H1 (cell line): ENCODE measurements around the gene HECTD1. TPM values are rescaled to one million over a fixed set of nuclear protein-coding genes. Genes with fewer than 3 reads are reported as not detected.

Experiments
- CTCF ChIA-PET: fragments of 300-600 bp; sonication (Branson Sonifier 250); formaldehyde crosslinking; loops from one replicate; lab custom pipeline; 2021; ENCODE audit not compliant: partially characterized antibody; lab: Charles Lee
- POLR2A ChIA-PET: fragments of 300-600 bp; sonication (Branson Sonifier 250); formaldehyde crosslinking; loops from one replicate; lab custom pipeline; 2021; ENCODE audit warnings: inconsistent platforms; ENCODE audit not compliant: partially characterized antibody; lab: Charles Lee
- DNase-seq, 2 experiments: peaks; one replicate each; pipeline versions ENCODE4 v3.0.0 to v3.0.0-alpha.2; 2010 to 2022; ENCODE audit warnings: low spot score in 2 of 2, low read depth in 1 of 2, mixed read lengths in 1 of 2
- FAIRE-seq: peaks from 2 replicates; lab custom pipeline; 2011; peaks lifted over from hg19 to GRCh38; lab: Jason Lieb, UNC
- H2AFZ ChIP-seq: 2 replicates; pipeline ENCODE4 v1.8.1; 2012; ENCODE audit warnings: low read length, inconsistent platforms
- H2AK5ac ChIP-seq: 2 replicates; pipeline ENCODE4 v1.6.1; 2013; ENCODE audit warnings: low read depth, low read length
- H2BK120ac ChIP-seq: replicated peaks from 2 replicates; pipeline ENCODE3; 2013; ENCODE audit warnings: low read depth, low read length, inconsistent platforms
- H2BK12ac ChIP-seq: 2 replicates; pipeline ENCODE4 v1.6.1; 2013; ENCODE audit warnings: low read depth, low read length
- H2BK15ac ChIP-seq: 2 replicates; pipeline ENCODE4 v1.6.1; 2013; ENCODE audit warnings: low read length
- H2BK20ac ChIP-seq: 2 replicates; pipeline ENCODE4 v1.6.1; 2013; ENCODE audit warnings: low read length
- H2BK5ac ChIP-seq: 2 replicates; pipeline ENCODE4 v1.6.1; 2013; ENCODE audit warnings: low read depth, low read length
- H3K14ac ChIP-seq: 2 replicates; pipeline ENCODE4 v1.6.1; 2013; ENCODE audit warnings: inconsistent platforms; ENCODE audit not compliant: insufficient read length
- H3K18ac ChIP-seq: 2 replicates; pipeline ENCODE4 v1.6.1; 2013; ENCODE audit warnings: low read length; ENCODE audit errors: extremely low read depth
- H3K23ac ChIP-seq: 2 replicates; pipeline ENCODE4 v1.6.1; 2013; ENCODE audit warnings: inconsistent platforms; ENCODE audit not compliant: insufficient read length
- H3K23me2 ChIP-seq: 2 replicates; pipeline ENCODE4 v1.6.1; 2013; ENCODE audit warnings: low read depth, low read length
- H3K27ac ChIP-seq: 2 replicates; pipeline ENCODE4 v1.6.1; 2011; ENCODE audit warnings: low read depth, low read length, inconsistent platforms
- H3K27me3 ChIP-seq, 4 experiments: replicated peaks in 1 of 4; 1 replicate in 1 of 4; 2 replicates in 3 of 4; pipeline versions ENCODE4 v1.6.1 to v1.8.1; 2011 to 2013; ENCODE audit warnings: low read length in 3 of 4, mild to moderate bottlenecking in 3 of 4, inconsistent platforms in 2 of 4, mixed read lengths in 2 of 4, moderate library complexity in 1 of 4; ENCODE audit not compliant: control insufficient read depth in 3 of 4, insufficient read depth in 3 of 4; ENCODE audit errors: extremely low read depth in 1 of 4
- H3K36me3 ChIP-seq, 4 experiments: 2 replicates each; pipeline versions ENCODE4 v1.6.1 to v1.8.1; 2011 to 2013; ENCODE audit warnings: mild to moderate bottlenecking in 4 of 4, low read length in 3 of 4, moderate library complexity in 2 of 4, control low read depth in 1 of 4, inconsistent platforms in 1 of 4; ENCODE audit not compliant: insufficient read depth in 4 of 4, control insufficient read depth in 2 of 4
- H3K4ac ChIP-seq: replicated peaks from 2 replicates; pipeline ENCODE3; 2013; ENCODE audit warnings: low read length, low read depth, mixed read lengths, inconsistent platforms; ENCODE audit not compliant: insufficient read length
- H3K4me1 ChIP-seq, 4 experiments: replicated peaks in 1 of 4; 1 replicate in 1 of 4; 2 replicates in 3 of 4; pipeline versions ENCODE4 v1.6.1 to v1.8.1; 2011 to 2013; ENCODE audit warnings: low read length in 3 of 4, inconsistent platforms in 2 of 4, mixed read lengths in 1 of 4; ENCODE audit not compliant: insufficient read depth in 4 of 4, control insufficient read depth in 3 of 4
- H3K4me2 ChIP-seq, 2 experiments: 2 replicates each; pipeline versions ENCODE4 v1.6.1 to v1.8.1; 2011 to 2013; ENCODE audit warnings: low read depth in 2 of 2, low read length in 2 of 2, control low read depth in 1 of 2, inconsistent platforms in 1 of 2, mild to moderate bottlenecking in 1 of 2; ENCODE audit not compliant: insufficient read depth in 1 of 2
- H3K4me3 ChIP-seq, 4 experiments: fragments of 200-600, 300-600 bp in 1 of 4; sonication (generic), shearing (Covaris generic), sonication (Bioruptor Twin) in 1 of 4; 2 replicates each; pipeline versions ENCODE4 v1.5.1 to v1.8.1; 2011 to 2016; ENCODE audit warnings: low read length in 4 of 4, low read depth in 3 of 4, control low read depth in 2 of 4, inconsistent platforms in 2 of 4, mild to moderate bottlenecking in 2 of 4, mixed read lengths in 1 of 4, moderate library complexity in 1 of 4; ENCODE audit not compliant: insufficient read depth in 2 of 4; ENCODE audit errors: extremely low read depth in 1 of 4
- H3K56ac ChIP-seq: replicated peaks from 2 replicates; pipeline ENCODE3; 2013; ENCODE audit warnings: low read depth, mild to moderate bottlenecking, mixed read lengths, low read length, inconsistent platforms; ENCODE audit not compliant: insufficient read length
- H3K79me1 ChIP-seq: 2 replicates; pipeline ENCODE4 v1.6.1; 2013; ENCODE audit warnings: low read depth, low read length, control low read depth
- H3K79me2 ChIP-seq, 2 experiments: 2 replicates each; pipeline versions ENCODE4 v1.6.1 to v1.8.1; 2012 to 2013; ENCODE audit warnings: low read length in 2 of 2, mild to moderate bottlenecking in 2 of 2, inconsistent platforms in 1 of 2; ENCODE audit not compliant: insufficient read depth in 2 of 2, control insufficient read depth in 1 of 2
- H3K9ac ChIP-seq, 4 experiments: replicated peaks in 1 of 4; 1 replicate in 1 of 4; 2 replicates in 3 of 4; pipeline versions ENCODE4 v1.6.1 to v1.8.1; 2011 to 2013; ENCODE audit warnings: low read depth in 3 of 4, low read length in 3 of 4, control low read depth in 2 of 4, mild to moderate bottlenecking in 2 of 4, moderate library complexity in 2 of 4, inconsistent platforms in 1 of 4; ENCODE audit errors: extremely low read depth in 1 of 4
- H3K9me3 ChIP-seq, 2 experiments: 2 replicates each; pipeline versions ENCODE4 v1.6.1 to v1.8.1; 2012 to 2013; ENCODE audit warnings: mild to moderate bottlenecking in 2 of 2, moderate library complexity in 2 of 2, control low read depth in 1 of 2, inconsistent platforms in 1 of 2, low read depth in 1 of 2, low read length in 1 of 2, mixed read lengths in 1 of 2; ENCODE audit not compliant: insufficient read depth in 2 of 2
- H4K20me1 ChIP-seq, 2 experiments: replicated peaks in 1 of 2; 2 replicates each; pipeline versions ENCODE3 to v1.8.1; 2011 to 2013; ENCODE audit warnings: inconsistent platforms in 2 of 2, low read length in 2 of 2, mild to moderate bottlenecking in 1 of 2; ENCODE audit not compliant: insufficient read depth in 2 of 2, control insufficient read depth in 1 of 2
- H4K5ac ChIP-seq: 2 replicates; pipeline ENCODE4 v1.6.1; 2013; ENCODE audit warnings: low read length, low read depth, mixed read lengths, inconsistent platforms; ENCODE audit not compliant: insufficient read length
- H4K8ac ChIP-seq: 2 replicates; pipeline ENCODE4 v1.8.0; 2013; ENCODE audit warnings: mild to moderate bottlenecking, moderate library complexity, low read length, inconsistent platforms; ENCODE audit not compliant: insufficient read depth; ENCODE audit errors: extremely low read depth
- H4K91ac ChIP-seq: replicated peaks from 2 replicates; pipeline ENCODE3; 2013; ENCODE audit warnings: low read length, mixed read lengths, inconsistent platforms; ENCODE audit not compliant: insufficient read length
- BRCA1 ChIP-seq: IDR thresholded peaks from 2 replicates; pipeline ENCODE4 v1.6.1; 2012; ENCODE audit warnings: low read depth, low read length, improper control_type of control experiment
- CEBPB ChIP-seq: IDR thresholded peaks from 2 replicates; pipeline ENCODE4 v1.6.1; 2012; ENCODE audit warnings: low read depth, low read length
- EP300 ChIP-seq, 2 experiments: IDR thresholded peaks; 1 replicate in 1 of 2; 2 replicates in 1 of 2; pipeline ENCODE4 v1.6.1; 2011 to 2012; ENCODE audit warnings: low read depth in 2 of 2, low read length in 2 of 2, mild to moderate bottlenecking in 2 of 2, borderline replicate concordance in 1 of 2, inconsistent platforms in 1 of 2, moderate library complexity in 1 of 2
- HDAC6 ChIP-seq: IDR thresholded peaks from one replicate; pipeline ENCODE4 v1.7.1; 2012; ENCODE audit warnings: low read depth, mild to moderate bottlenecking, inconsistent platforms, low read length, moderate library complexity
- NANOG ChIP-seq: IDR thresholded peaks from 2 replicates; pipeline ENCODE4 v1.6.1; 2011; ENCODE audit warnings: low read length, low read depth, mild to moderate bottlenecking, inconsistent platforms; ENCODE audit not compliant: insufficient read depth, poor library complexity, severe bottlenecking
- NRF1 ChIP-seq: IDR thresholded peaks from 2 replicates; pipeline ENCODE4 v1.6.1; 2011; ENCODE audit warnings: mild to moderate bottlenecking, low read depth, low read length, improper control_type of control experiment
- PHF8 ChIP-seq: fragments of 200-600 bp; sonication (generic); conservative IDR thresholded peaks from 2 replicates; pipeline ENCODE4 v1.7.1; 2012; ENCODE audit warnings: low read depth, mild to moderate bottlenecking, inconsistent platforms, low read length, moderate library complexity
- RFX5 ChIP-seq: IDR thresholded peaks from 2 replicates; pipeline ENCODE4 v1.6.1; 2011; ENCODE audit warnings: low read depth, low read length, improper control_type of control experiment, borderline replicate concordance
- RXRA ChIP-seq: IDR thresholded peaks from 2 replicates; pipeline ENCODE4 v1.6.1; 2011; ENCODE audit warnings: low read depth, mild to moderate bottlenecking, low read length, moderate library complexity; ENCODE audit not compliant: insufficient read depth
- SRF ChIP-seq: IDR thresholded peaks from 2 replicates; pipeline ENCODE4 v1.6.1; 2011; ENCODE audit warnings: mild to moderate bottlenecking, low read depth, low read length, moderate library complexity
- TAF1 ChIP-seq: IDR thresholded peaks from 2 replicates; pipeline ENCODE4 v1.6.1; 2011; ENCODE audit warnings: mild to moderate bottlenecking, low read depth, low read length
- TAF7 ChIP-seq: optimal IDR thresholded peaks from 2 replicates; pipeline ENCODE3; 2011; ENCODE audit warnings: low read depth, mild to moderate bottlenecking, inconsistent platforms, low read length, moderate library complexity, borderline replicate concordance
- TCF12 ChIP-seq: IDR thresholded peaks from 2 replicates; pipeline ENCODE4 v1.6.1; 2011; ENCODE audit warnings: low read depth, mild to moderate bottlenecking, low read length
- YY1 ChIP-seq: IDR thresholded peaks from 2 replicates; pipeline ENCODE4 v1.6.1; 2011; ENCODE audit warnings: low read depth, mild to moderate bottlenecking, low read length
- WGBS, 2 experiments: shearing (Covaris generic) in 1 of 2; methylation state at CpG; one replicate each; pipeline versions ENCODE4 v1.1.6 to v1.1.7; 2013 to 2015; ENCODE audit warnings: low lambda C conversion rate in 2 of 2, mixed read lengths in 2 of 2, inconsistent platforms in 1 of 2, low coverage in 1 of 2, missing lambda C conversion rate in 1 of 2; ENCODE audit not compliant: insufficient replicate concordance in 2 of 2, insufficient coverage in 1 of 2, insufficient read length in 1 of 2; ENCODE audit errors: extremely low coverage in 1 of 2, missing lambda C conversion rate in 1 of 2; 5-methylcytosine and 5-hydroxymethylcytosine counted together
- polyA plus RNA-seq, 7 experiments: library from polyadenylated mRNA; depleted of rRNA in 3 of 7; stranded (reverse) in 5 of 7; unstranded in 2 of 7; fragments of >200 nt in 5 of 7; fragments of 200-250 nt in 2 of 7; gene quantifications; 1 replicate in 5 of 7; 2 replicates in 1 of 7; 4 replicates in 1 of 7; pipeline versions ENCODE4 v1.2.1 to v1.2.3, GENCODE V29; 2011 to 2013; ENCODE audit warnings: missing spikeins in 2 of 7, mixed read lengths in 2 of 7
- total RNA-seq: library from RNA; stranded (reverse); fragmentation: NEBNext Ultra II Directional; extraction: Animal tissue kit (Norgen Biotek cat#: 25700); gene quantifications from 2 replicates; pipeline ENCODE4 v1.2.1, GENCODE V29; 2021

Gene HECTD1
- total and polyA plus RNA-seq, 2 of the 8 experiments (the other 6 are each of a cell fraction or from before 2014, with no cell fraction given) = 44.7 to 105 TPM

- Histone ChIP-seq H2BK120ac (no peak overlapping the region), H3K56ac (no peak overlapping the region), H3K9ac (no peak overlapping the region), H3K9me3 (no peaks in the 10 kb centered on the region), H2BK12ac (no peak overlapping the region), H3K79me2 (no peaks in the 10 kb centered on the region), H4K8ac (no peak overlapping the region), H4K20me1 (no peaks in the 10 kb centered on the region), H3K23me2 (no peaks in the 10 kb centered on the region), H4K91ac (no peak overlapping the region), H3K27ac (no peak overlapping the region), H3K23ac (no peak overlapping the region), H3K36me3 (peaks cover 4 to 72% (median 26%) of the 10 kb centered on the region in 4 experiments; a peak in 7 of 8 replicates), H3K79me1 (no peaks in the 10 kb centered on the region), H3K18ac (no peak overlapping the region), H3K4me3 (no peak overlapping the region), H3K27me3 (no peaks in the 10 kb centered on the region), H3K4ac (no peak overlapping the region), H3K14ac (no peak overlapping the region), H2BK5ac (no peak overlapping the region), H2AFZ (no peak overlapping the region), H2BK15ac (no peak overlapping the region), H3K4me2 (no peak overlapping the region), H2AK5ac (no peak overlapping the region), H3K4me1 (no peaks in the 10 kb centered on the region), H2BK20ac (no peak overlapping the region), H4K5ac (no peak overlapping the region)
- POLR2A ChIA-PET = no interaction called here
- CTCF ChIA-PET = no interaction called here
- 97% methylated on average over 12 of the region's 12 CpGs; no CpG with 5 or more reads in 1 of the 2 experiments for WGBS, 2 experiments
- no peak for FAIRE-seq
- no peak for DNase-seq
- no peak for TF ChIP-seq RXRA
- TF ChIP-seq RFX5 = no peak
- no peak for TF ChIP-seq NANOG
- no peak for TF ChIP-seq PHF8
- TF ChIP-seq SRF = no peak
- no peak for TF ChIP-seq TAF1
- TF ChIP-seq BRCA1 = no peak
- TF ChIP-seq EP300 (IDR thresholded peaks at IDR 0.05; ENCODE audit: borderline replicate concordance in 1 of 2, low read depth in 2 of 2, low read length in 2 of 2) = no peak
- TF ChIP-seq YY1 = no peak
- no peak for TF ChIP-seq HDAC6
- TF ChIP-seq TCF12 = no peak
- no peak for TF ChIP-seq TAF7
- no peak for TF ChIP-seq CEBPB
- no peak for TF ChIP-seq NRF1
Observed at GRCh38 chr14:31137214-31137889, 70.2 kb downstream of the HECTD1 start.
